Panc1 (cell line): ENCODE data around the gene FAM118A.

Experiments used
- POLR2AphosphoS5 ChIP-seq: IDR thresholded peaks from 2 replicates; pipeline ENCODE4 v1.6.1; 2012; ENCODE audit warnings: mild to moderate bottlenecking, low read depth, low read length, moderate library complexity
- SIN3A ChIP-seq: IDR thresholded peaks from 2 replicates; pipeline ENCODE4 v1.6.1; 2012; ENCODE audit warnings: low read depth, mild to moderate bottlenecking, low read length, moderate library complexity, borderline replicate concordance; ENCODE audit not compliant: insufficient read depth
- TF ChIP-seq, protein P1 (sequence below): fragments of 450-650 bp; IDR thresholded peaks from 2 replicates; pipeline ENCODE4 v1.5.1; 2017; ENCODE audit warnings: mild to moderate bottlenecking
- TF ChIP-seq, protein P2 (sequence below), 2 experiments: IDR thresholded peaks; 2 replicates each; pipeline ENCODE4 v1.6.1; 2011 to 2012; ENCODE audit warnings: low read depth in 2 of 2, control low read depth in 1 of 2, low read length in 1 of 2, mild to moderate bottlenecking in 1 of 2, moderate library complexity in 1 of 2; ENCODE audit not compliant: insufficient read depth in 1 of 2

DNA sequence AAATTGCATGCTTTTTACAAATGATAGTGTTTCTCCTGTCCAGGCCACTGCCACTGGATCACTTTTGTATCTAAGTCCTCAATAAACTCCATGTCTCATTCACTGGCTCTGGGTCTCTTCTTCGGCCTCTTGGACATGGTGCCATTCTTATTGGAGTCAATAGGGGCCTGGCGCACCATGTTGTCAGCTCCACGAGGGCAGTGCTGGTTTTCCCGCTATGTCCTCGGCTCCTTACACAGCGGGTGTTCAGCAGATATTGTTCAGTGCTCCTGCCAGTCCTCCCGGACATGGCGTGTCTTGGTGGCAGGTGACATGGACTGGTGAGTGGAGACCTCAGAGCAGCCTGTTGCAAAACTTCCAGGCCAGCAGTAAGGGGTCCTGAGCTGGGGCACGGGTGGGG, 3.6 kb upstream of the FAM118A start:
- TF ChIP-seq POLR2AphosphoS5 (no peak), SIN3A (no peak)
- TF ChIP-seq, protein P1, sequence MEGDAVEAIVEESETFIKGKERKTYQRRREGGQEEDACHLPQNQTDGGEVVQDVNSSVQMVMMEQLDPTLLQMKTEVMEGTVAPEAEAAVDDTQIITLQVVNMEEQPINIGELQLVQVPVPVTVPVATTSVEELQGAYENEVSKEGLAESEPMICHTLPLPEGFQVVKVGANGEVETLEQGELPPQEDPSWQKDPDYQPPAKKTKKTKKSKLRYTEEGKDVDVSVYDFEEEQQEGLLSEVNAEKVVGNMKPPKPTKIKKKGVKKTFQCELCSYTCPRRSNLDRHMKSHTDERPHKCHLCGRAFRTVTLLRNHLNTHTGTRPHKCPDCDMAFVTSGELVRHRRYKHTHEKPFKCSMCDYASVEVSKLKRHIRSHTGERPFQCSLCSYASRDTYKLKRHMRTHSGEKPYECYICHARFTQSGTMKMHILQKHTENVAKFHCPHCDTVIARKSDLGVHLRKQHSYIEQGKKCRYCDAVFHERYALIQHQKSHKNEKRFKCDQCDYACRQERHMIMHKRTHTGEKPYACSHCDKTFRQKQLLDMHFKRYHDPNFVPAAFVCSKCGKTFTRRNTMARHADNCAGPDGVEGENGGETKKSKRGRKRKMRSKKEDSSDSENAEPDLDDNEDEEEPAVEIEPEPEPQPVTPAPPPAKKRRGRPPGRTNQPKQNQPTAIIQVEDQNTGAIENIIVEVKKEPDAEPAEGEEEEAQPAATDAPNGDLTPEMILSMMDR = no peak
- TF ChIP-seq, protein P2, sequence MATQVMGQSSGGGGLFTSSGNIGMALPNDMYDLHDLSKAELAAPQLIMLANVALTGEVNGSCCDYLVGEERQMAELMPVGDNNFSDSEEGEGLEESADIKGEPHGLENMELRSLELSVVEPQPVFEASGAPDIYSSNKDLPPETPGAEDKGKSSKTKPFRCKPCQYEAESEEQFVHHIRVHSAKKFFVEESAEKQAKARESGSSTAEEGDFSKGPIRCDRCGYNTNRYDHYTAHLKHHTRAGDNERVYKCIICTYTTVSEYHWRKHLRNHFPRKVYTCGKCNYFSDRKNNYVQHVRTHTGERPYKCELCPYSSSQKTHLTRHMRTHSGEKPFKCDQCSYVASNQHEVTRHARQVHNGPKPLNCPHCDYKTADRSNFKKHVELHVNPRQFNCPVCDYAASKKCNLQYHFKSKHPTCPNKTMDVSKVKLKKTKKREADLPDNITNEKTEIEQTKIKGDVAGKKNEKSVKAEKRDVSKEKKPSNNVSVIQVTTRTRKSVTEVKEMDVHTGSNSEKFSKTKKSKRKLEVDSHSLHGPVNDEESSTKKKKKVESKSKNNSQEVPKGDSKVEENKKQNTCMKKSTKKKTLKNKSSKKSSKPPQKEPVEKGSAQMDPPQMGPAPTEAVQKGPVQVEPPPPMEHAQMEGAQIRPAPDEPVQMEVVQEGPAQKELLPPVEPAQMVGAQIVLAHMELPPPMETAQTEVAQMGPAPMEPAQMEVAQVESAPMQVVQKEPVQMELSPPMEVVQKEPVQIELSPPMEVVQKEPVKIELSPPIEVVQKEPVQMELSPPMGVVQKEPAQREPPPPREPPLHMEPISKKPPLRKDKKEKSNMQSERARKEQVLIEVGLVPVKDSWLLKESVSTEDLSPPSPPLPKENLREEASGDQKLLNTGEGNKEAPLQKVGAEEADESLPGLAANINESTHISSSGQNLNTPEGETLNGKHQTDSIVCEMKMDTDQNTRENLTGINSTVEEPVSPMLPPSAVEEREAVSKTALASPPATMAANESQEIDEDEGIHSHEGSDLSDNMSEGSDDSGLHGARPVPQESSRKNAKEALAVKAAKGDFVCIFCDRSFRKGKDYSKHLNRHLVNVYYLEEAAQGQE (IDR thresholded peaks at IDR 0.05; ENCODE audit: insufficient read depth in 1 of 2, low read depth in 2 of 2, low read length in 1 of 2) = no peak
